NCI-H2196 treated with DMSO at 0.1 percent for 48 hours (cell line): ENCODE data around the gene CFAP100.

Experiments used
- DNase-seq: peaks from one replicate; lab custom pipeline; 2025; ENCODE audit not compliant: unreplicated experiment; lab: John Stamatoyannopoulos, UW

CFAP100 gene

DNA sequence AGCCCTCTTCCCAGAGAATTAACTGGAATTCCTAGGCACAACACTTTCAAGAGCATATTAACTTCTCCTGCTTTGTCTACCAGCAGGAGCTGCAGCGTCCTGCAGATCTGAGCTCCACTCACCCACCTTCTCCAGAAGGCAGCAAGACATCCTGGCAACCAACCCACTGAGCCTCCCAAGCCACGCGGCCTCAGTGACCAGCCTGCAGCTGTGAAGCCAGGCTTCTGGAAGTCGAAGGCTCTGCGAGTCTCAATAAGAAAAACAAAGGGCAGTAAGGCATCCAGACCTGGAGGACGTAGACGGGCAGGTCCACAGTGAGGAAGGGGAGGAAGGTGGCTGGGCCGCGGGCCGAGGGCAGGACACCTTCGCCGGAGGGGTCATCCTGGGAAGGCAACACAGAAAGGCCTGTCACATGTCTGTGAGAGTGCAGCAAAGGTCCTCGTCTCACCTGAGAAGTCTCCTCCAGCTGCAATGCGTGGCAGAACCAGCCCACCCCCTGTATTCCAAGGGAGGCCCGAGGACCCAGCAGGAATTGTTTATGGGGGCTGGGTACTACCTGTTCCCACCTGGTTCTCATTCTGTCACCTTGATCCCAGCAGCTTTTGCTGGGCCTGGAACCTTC lies 44.7 kb downstream of the CFAP100 start:
- no peak for DNase-seq

DNA sequence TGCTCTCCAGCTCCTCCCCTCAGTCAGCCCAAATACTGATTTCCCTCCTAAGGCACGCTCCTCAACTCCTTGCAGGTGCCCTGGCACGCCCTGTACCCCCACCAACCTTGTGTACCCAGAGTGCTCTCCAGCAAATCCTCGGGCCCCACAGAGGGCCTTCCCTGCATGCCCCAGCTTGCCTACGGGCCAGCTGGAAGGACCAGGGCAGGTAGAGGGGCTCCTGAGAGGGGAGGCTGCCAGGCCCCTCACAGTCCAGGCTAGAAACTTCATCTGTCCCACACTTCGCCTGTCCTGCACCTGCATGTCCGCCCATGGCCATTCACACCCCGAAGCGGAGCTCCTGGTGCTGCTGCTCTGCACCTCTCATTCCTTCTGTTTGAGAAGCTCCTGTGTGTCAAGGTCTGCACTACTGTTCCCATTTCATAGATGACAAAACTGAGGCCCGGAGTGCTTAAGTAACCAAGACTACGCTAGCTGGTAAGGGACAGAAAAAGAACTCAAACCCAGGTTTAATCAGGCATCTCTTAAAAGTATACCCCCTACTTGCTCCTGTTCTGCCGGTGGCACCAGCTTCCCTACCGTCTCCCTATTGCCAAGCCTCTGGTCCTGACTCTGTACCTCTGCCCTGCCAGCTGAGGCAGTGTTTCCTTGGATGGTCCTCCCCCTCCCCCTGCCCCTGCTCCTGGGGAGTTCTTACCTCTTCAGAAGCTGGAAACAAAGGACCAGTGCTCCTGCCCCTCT lies 45.4 kb downstream of the CFAP100 start:
- no peak for DNase-seq

- no peak for DNase-seq
These were observed 45.9 kb downstream of the CFAP100 start for GRCh38 chr3:126440709-126440995.

DNA sequence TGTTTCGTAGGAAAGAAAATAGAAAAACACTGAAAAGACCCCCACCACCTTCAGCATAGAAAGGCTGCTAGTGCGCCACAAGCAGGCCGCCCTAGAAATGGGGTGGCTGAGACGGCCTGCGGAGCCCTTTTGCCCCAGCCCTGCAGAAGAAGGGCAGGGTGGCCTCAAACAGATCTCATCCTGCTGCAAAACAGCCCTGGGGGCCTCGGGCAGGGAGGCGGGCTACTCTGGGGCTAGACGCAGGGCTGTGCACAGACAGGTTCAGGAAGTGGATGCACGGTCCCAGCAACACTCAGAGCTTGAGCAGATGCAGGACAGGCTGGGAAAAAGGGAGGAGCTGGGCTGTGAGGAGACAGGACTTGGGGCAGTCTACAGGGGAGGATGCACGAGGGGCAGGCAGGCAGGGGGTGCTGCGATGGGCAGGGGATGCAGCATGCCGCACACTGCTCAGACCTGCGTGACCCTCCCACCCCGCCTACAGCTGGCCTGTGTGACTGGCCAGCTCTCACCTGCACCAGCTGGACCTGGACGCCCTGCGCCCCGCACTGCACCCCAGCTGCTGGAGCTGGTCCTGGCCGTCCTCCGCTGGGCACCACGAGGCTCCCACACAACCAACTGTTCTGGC lies 46.7 kb downstream of the CFAP100 start:
- DNase-seq = no peak

GRCh38 chr3:126442094-126442855 lies 47.6 kb downstream of the CFAP100 start:
- no peak for DNase-seq

- no peak for DNase-seq
These were observed 48.1 kb downstream of the CFAP100 start for GRCh38 chr3:126442856-126443242.

DNA sequence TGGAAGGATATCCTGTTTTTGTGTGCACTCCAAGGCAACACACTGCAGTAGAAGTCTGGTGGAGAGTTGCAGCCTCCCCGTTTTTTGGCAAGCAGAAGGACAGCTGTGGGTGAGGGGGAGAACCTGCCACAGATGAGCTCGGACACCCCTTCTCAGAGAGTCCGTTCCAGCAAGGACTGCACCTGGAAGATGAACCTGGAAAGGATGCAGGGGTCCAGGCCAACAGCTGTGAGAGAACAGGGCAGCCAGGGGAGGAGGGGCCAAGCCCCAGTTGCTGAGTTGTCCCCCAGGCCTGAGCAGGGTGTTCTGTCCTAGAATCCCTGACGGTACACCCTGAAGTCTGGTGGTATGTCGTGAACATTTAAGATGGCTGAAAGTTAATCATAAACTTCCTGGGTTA lies 50.8 kb downstream of the CFAP100 start:
- DNase-seq = no peak

GRCh38 chr3:126446301-126446700 lies 51.6 kb downstream of the CFAP100 start:
- DNase-seq = no peak

GRCh38 chr3:126446791-126447190 lies 52.1 kb downstream of the CFAP100 start:
- no peak for DNase-seq

DNA sequence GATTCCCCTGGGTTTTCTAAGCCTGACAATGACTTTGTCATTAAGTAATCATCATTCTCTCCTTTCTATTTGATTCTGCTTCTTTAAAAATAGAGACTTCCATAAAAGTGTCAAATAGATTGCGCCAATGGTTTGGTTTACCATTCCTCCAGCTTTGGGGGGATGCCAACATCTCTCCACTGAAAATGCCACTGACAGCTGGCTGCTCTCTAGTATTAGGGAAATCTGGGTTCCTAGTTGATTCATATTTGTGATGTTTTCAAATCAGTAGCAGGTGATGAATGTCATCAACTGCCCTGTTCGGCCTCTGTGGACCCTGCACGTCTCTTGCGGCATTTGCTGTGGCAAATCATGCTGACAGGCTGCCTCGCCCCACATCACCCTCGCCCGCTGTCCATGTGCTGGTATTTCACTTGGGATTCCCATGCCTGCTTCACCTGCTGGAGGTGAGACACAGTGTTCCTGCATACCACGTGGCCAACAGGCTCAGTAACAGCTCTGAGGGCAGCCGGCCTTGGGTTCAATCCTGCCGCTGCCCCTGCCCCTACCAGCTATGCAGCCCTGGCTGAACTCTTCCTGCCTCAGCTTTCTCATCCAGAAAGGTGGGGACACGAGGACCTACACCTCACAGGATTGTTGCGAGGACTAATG lies 52.9 kb downstream of the CFAP100 start:
- no peak for DNase-seq

- DNase-seq = no peak
These were observed 53.6 kb downstream of the CFAP100 start for GRCh38 chr3:126448136-126448892.

DNA sequence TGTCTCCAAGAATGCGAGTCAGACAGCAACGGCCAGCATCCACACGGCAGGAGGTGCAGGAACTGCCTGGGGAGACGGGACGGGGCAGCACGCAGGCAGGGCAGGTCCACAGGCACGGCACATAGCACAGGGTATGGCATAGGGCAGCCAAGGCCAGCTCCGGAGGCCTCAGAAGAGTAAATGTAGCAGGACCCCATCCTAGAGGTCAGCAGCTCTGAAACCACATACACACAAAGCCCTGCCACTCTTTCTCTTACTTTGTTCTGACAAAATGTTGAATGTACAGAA lies 54.1 kb downstream of the CFAP100 start:
- DNase-seq = no peak

DNA sequence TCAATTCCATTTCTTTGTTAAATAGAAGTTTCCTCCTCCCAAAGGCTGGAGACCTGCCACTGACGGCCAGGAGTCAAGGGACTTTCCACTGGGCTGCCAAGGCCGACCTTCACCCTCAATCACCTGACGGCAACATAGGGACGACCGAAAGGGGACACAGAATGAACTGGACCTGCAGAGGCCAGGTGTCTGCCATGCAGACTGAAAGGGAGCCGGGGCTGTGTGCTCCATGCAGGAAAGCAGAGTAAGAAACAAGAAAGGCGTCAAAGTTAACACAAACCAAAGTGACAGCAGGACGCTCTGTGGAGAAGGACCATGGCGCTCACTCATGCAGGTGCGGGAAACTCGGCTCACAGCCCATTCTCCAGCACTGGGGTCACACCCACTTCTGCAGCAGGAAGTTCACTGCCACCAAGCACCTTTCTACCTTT lies 54.9 kb downstream of the CFAP100 start:
- DNase-seq = no peak

- no peak for DNase-seq
These were observed 55.5 kb downstream of the CFAP100 start for GRCh38 chr3:126450219-126450618.

GRCh38 chr3:126450744-126451143 lies 56.0 kb downstream of the CFAP100 start:
- no peak for DNase-seq

DNA sequence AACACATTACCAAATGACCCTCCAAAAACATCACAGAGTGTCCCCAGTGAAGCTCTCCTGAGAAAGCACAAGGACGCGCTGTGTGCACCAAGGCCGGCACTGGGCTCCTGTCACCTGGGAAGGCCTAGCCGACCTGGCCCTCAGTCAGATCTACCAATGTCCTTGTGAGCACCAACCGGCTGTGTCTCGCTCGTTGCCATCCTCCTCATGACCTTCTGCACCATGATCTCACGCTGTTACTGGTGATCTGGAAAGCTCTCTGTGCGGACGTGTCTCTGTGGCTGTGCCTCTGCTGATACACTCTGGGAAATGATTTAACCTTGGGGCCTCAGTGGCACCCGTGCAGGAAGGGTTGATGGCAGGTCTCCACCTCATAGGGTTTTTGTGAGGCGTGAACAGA lies 56.8 kb downstream of the CFAP100 start:
- no peak for DNase-seq

GRCh38 chr3:126452213-126452612 lies 57.5 kb downstream of the CFAP100 start:
- DNase-seq = no peak

DNA sequence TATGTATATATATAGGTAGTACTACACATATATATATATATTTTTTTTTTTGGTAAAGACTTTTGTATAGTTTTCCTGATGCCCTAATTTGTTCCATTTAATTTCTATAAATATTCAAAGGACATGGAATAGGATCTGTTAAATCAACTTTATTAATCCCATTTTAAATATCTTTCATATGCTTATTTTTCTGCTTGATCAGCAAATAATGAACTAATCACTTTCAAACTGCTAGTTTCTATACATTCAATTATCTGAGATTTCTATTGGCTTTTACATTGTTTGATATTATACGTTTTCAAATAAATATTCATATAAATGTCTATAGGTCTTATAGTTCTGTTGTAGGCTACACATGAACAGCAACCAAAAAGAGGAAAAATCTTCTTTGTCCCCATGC lies 59.3 kb downstream of the CFAP100 start:
- no peak for DNase-seq

- no peak for DNase-seq
These were observed 59.9 kb downstream of the CFAP100 start for GRCh38 chr3:126454437-126455198.

DNA sequence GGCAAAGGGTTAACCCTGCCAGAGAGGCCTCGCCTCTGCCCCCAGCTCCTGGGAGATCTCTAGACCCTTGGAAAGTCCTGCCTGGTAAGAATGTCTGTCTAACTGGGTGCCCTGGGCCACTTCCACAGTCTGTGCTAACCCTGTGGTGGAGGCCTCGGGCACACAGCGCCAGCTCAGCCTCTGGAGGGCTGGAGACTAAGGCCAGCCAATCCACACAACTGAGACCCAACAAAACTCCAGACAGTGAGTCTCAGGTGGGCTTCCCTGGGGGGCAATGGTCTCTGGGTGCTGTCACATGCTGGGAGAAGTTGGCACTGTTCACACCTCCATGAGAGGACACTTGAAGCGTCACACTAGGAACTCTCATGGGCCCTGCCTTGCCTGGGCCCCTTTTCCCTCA lies 61.5 kb downstream of the CFAP100 start:
- DNase-seq = no peak
